HepG2 (cell line): ENCODE data around the gene RAB8A. TPM values are rescaled to one million over a fixed set of nuclear protein-coding genes. Genes with fewer than 3 reads are reported as not detected.
A peak's percentile ranks its signal among the peaks of the same experiment; 100 is the strongest.

Source experiments
- EHMT2 ChIP-seq: fragments of 200-600 bp; sonication (generic); IDR thresholded peaks from 2 replicates; pipeline ENCODE4 v1.7.0; 2017; ENCODE audit warnings: antibody characterized with exemption, low read depth, low read length, borderline replicate concordance
- SALL1 ChIP-seq: sonication (generic); formaldehyde crosslinking; IDR thresholded peaks from 2 replicates; pipeline ENCODE4 v1.8.0; 2022; ENCODE audit warnings: mild to moderate bottlenecking, missing genetic modification reagents
- ZBTB7B ChIP-seq: sonication (generic); formaldehyde crosslinking; IDR thresholded peaks from 2 replicates; pipeline ENCODE4 v1.4.0; 2020; ENCODE audit warnings: missing genetic modification reagents
- ZFX ChIP-seq: sonication (generic); formaldehyde crosslinking; IDR thresholded peaks from 2 replicates; pipeline ENCODE4 v1.4.0; 2020; ENCODE audit warnings: mild to moderate bottlenecking, low read depth, missing genetic modification reagents, moderate library complexity
- ZNF121 ChIP-seq: sonication (generic); formaldehyde crosslinking; IDR thresholded peaks from 2 replicates; pipeline ENCODE4 v1.5.0; 2020; ENCODE audit warnings: mild to moderate bottlenecking, missing genetic modification reagents
- ZNF207 ChIP-seq: fragments of 450-650 bp; IDR thresholded peaks from 2 replicates; pipeline ENCODE4 v1.6.1; 2016; ENCODE audit warnings: antibody characterized with exemption, borderline replicate concordance
- ZNF235 ChIP-seq: sonication (generic); formaldehyde crosslinking; IDR thresholded peaks from 2 replicates; pipeline ENCODE4 v1.8.1; 2023; ENCODE audit warnings: mild to moderate bottlenecking, missing genetic modification reagents, borderline replicate concordance
- ZNF558 ChIP-seq: sonication (generic); formaldehyde crosslinking; IDR thresholded peaks from 2 replicates; pipeline ENCODE4 v1.9.0; 2022; ENCODE audit warnings: mild to moderate bottlenecking, missing genetic modification reagents, borderline replicate concordance
- ZNF747 ChIP-seq: sonication (generic); formaldehyde crosslinking; IDR thresholded peaks from 2 replicates; pipeline ENCODE4 v1.8.1; 2023; ENCODE audit warnings: missing genetic modification reagents, mild to moderate bottlenecking, borderline replicate concordance
- polyA plus RNA-seq, 8 experiments: library from polyadenylated mRNA; depleted of rRNA in 3 of 8; stranded (reverse) in 7 of 8; unstranded in 1 of 8; fragments of >200 nt; fragmentation: Illumina TruSeq in 4 of 8; extraction: Trizol in 4 of 8; gene quantifications; 2 replicates each; pipeline versions ENCODE4 v1.2.1 to v1.2.3, GENCODE V29; 2011 to 2016; ENCODE audit warnings: low read depth in 4 of 8, missing spikeins in 1 of 8, mixed read lengths in 1 of 8; ENCODE audit not compliant: insufficient read depth in 1 of 8
- total RNA-seq, 5 experiments: library from RNA; depleted of rRNA; stranded (reverse); fragments of >200 nt; fragmentation: Illumina TruSeq; extraction: Trizol; gene quantifications; 2 replicates each; pipeline ENCODE4 v1.2.3, GENCODE V29; 2016; ENCODE audit warnings: low read depth in 1 of 5
- TF ChIP-seq, protein P1 (sequence below): sonication (generic); formaldehyde crosslinking; IDR thresholded peaks from 2 replicates; pipeline ENCODE4 v1.8.0; 2022; ENCODE audit warnings: missing genetic modification reagents, mild to moderate bottlenecking, moderate library complexity, borderline replicate concordance
- TF ChIP-seq, protein P2 (sequence below): IDR thresholded peaks from 2 replicates; pipeline ENCODE4 v1.6.1; 2016; ENCODE audit warnings: missing compliant biosample characterization, missing genetic modification reagents, borderline replicate concordance
- TF ChIP-seq, protein P3 (sequence below): sonication (generic); formaldehyde crosslinking; IDR thresholded peaks from 2 replicates; pipeline ENCODE4 v1.4.0; 2020; ENCODE audit warnings: missing genetic modification reagents
- TF ChIP-seq, protein P4 (sequence below): sonication (generic); formaldehyde crosslinking; IDR thresholded peaks from 2 replicates; pipeline ENCODE4 v1.4.0; 2020; ENCODE audit warnings: missing genetic modification reagents
- TF ChIP-seq, protein P5 (sequence below): sonication (generic); formaldehyde crosslinking; IDR thresholded peaks from 2 replicates; pipeline ENCODE4 v1.9.0; 2021; ENCODE audit warnings: missing genetic modification reagents, borderline replicate concordance
- TF ChIP-seq, protein P6 (sequence below): IDR thresholded peaks from 2 replicates; pipeline ENCODE4 v1.6.1; 2016
- TF ChIP-seq, protein P7 (sequence below): IDR thresholded peaks from 2 replicates; pipeline ENCODE4 v1.6.1; 2012; ENCODE audit warnings: inconsistent platforms

Gene RAB8A
- total and polyA plus RNA-seq, 2 of the 13 experiments (the other 11 are each of a cell fraction or from before 2014, with no cell fraction given) = 36.7 to 45.0 TPM

DNA sequence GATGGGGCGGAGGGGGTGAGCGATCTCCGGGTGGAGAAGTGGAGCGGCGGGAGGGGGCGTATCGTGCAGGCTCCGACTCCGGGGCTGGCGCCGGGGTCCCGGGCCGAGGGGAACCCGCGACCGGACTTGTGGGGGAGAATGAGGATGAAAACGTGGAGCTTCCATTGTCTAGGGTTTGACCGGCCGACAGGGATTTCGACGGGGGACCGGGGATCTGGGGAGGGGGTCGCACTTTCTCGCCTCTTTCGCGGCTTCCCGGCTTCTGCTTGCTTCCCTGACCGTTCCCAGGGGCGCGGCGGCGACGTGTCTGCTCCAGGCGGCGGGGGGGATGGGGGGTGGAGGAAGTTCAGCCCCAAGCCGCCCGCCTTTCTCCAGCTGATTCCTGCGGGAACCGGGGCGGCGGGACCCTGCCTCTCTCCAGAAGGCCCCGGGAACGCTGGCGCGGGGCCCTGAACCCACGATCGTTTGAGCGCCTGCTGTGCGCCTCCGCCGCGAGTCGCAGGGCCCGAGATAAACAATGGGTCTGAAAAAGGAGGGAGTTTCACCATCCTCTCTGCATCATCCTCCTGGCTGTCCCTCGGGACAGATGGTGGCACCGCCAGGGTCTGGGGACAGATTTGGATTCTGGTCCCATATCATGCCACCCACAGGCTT, 34.6 kb upstream of the RAB8A start (continued):
- TF ChIP-seq, protein P1, sequence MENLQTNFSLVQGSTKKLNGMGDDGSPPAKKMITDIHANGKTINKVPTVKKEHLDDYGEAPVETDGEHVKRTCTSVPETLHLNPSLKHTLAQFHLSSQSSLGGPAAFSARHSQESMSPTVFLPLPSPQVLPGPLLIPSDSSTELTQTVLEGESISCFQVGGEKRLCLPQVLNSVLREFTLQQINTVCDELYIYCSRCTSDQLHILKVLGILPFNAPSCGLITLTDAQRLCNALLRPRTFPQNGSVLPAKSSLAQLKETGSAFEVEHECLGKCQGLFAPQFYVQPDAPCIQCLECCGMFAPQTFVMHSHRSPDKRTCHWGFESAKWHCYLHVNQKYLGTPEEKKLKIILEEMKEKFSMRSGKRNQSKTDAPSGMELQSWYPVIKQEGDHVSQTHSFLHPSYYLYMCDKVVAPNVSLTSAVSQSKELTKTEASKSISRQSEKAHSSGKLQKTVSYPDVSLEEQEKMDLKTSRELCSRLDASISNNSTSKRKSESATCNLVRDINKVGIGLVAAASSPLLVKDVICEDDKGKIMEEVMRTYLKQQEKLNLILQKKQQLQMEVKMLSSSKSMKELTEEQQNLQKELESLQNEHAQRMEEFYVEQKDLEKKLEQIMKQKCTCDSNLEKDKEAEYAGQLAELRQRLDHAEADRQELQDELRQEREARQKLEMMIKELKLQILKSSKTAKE (CRISPR knock-in tag) = 0 out of 2 replicates have a peak, but pooled peaks have one; percentile 12
- TF ChIP-seq ZNF235 (CRISPR knock-in tag) (no peak), EHMT2 (no peak), ZNF747 (CRISPR knock-in tag) (no peak), ZNF207 (no peak), ZBTB7B (CRISPR knock-in tag) (0 out of 2 replicates have a peak, but pooled peaks have one; percentile 16), ZNF558 (CRISPR knock-in tag) (0 out of 2 replicates have a peak, but pooled peaks have one; percentile 45), SALL1 (CRISPR knock-in tag) (0 out of 2 replicates have a peak, but pooled peaks have one; percentile 21), ZNF121 (CRISPR knock-in tag) (no peak), ZFX (CRISPR knock-in tag) (peak; percentile 14; the same call in 1 of the 2 replicates)
- TF ChIP-seq, protein P2, sequence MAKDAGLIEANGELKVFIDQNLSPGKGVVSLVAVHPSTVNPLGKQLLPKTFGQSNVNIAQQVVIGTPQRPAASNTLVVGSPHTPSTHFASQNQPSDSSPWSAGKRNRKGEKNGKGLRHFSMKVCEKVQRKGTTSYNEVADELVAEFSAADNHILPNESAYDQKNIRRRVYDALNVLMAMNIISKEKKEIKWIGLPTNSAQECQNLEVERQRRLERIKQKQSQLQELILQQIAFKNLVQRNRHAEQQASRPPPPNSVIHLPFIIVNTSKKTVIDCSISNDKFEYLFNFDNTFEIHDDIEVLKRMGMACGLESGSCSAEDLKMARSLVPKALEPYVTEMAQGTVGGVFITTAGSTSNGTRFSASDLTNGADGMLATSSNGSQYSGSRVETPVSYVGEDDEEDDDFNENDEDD = peak; percentile 18; the same call in 1 of the 2 replicates
- TF ChIP-seq, protein P3, sequence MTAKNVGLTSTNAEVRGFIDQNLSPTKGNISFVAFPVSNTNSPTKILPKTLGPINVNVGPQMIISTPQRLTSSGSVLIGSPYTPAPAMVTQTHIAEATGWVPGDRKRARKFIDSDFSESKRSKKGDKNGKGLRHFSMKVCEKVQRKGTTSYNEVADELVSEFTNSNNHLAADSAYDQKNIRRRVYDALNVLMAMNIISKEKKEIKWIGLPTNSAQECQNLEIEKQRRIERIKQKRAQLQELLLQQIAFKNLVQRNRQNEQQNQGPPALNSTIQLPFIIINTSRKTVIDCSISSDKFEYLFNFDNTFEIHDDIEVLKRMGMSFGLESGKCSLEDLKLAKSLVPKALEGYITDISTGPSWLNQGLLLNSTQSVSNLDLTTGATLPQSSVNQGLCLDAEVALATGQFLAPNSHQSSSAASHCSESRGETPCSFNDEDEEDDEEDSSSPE = no peak
- TF ChIP-seq, protein P4, sequence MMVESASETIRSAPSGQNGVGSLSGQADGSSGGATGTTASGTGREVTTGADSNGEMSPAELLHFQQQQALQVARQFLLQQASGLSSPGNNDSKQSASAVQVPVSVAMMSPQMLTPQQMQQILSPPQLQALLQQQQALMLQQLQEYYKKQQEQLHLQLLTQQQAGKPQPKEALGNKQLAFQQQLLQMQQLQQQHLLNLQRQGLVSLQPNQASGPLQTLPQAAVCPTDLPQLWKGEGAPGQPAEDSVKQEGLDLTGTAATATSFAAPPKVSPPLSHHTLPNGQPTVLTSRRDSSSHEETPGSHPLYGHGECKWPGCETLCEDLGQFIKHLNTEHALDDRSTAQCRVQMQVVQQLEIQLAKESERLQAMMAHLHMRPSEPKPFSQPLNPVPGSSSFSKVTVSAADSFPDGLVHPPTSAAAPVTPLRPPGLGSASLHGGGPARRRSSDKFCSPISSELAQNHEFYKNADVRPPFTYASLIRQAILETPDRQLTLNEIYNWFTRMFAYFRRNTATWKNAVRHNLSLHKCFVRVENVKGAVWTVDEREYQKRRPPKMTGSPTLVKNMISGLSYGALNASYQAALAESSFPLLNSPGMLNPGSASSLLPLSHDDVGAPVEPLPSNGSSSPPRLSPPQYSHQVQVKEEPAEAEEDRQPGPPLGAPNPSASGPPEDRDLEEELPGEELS = 0 out of 2 replicates have a peak, but pooled peaks have one; percentile 12
- TF ChIP-seq, protein P5, sequence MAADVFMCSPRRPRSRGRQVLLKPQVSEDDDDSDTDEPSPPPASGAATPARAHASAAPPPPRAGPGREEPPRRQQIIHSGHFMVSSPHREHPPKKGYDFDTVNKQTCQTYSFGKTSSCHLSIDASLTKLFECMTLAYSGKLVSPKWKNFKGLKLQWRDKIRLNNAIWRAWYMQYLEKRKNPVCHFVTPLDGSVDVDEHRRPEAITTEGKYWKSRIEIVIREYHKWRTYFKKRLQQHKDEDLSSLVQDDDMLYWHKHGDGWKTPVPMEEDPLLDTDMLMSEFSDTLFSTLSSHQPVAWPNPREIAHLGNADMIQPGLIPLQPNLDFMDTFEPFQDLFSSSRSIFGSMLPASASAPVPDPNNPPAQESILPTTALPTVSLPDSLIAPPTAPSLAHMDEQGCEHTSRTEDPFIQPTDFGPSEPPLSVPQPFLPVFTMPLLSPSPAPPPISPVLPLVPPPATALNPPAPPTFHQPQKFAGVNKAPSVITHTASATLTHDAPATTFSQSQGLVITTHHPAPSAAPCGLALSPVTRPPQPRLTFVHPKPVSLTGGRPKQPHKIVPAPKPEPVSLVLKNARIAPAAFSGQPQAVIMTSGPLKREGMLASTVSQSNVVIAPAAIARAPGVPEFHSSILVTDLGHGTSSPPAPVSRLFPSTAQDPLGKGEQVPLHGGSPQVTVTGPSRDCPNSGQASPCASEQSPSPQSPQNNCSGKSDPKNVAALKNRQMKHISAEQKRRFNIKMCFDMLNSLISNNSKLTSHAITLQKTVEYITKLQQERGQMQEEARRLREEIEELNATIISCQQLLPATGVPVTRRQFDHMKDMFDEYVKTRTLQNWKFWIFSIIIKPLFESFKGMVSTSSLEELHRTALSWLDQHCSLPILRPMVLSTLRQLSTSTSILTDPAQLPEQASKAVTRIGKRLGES (CRISPR knock-in tag) = no peak
- TF ChIP-seq, protein P6, sequence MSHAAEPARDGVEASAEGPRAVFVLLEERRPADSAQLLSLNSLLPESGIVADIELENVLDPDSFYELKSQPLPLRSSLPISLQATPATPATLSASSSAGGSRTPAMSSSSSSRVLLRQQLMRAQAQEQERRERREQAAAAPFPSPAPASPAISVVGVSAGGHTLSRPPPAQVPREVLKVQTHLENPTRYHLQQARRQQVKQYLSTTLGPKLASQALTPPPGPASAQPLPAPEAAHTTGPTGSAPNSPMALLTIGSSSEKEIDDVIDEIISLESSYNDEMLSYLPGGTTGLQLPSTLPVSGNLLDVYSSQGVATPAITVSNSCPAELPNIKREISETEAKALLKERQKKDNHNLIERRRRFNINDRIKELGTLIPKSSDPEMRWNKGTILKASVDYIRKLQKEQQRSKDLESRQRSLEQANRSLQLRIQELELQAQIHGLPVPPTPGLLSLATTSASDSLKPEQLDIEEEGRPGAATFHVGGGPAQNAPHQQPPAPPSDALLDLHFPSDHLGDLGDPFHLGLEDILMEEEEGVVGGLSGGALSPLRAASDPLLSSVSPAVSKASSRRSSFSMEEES = no peak
- TF ChIP-seq, protein P7, sequence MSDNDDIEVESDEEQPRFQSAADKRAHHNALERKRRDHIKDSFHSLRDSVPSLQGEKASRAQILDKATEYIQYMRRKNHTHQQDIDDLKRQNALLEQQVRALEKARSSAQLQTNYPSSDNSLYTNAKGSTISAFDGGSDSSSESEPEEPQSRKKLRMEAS = no peak
